ENCODE data around the gene KRT80.

KRT80 gene

GRCh38 chr12:52232674-52233461, 41.1 kb upstream of the KRT80 start, which contains the start of gene KRT7:
Gene KRT7 (plus strand): TSS chr12:52233243. CDS start chr12:52233297, 54 bp downstream.
- no peak within 1 kb of the TSS for H3K4me3 ChIP-seq (ENCODE audit: low read length)
- TF ChIP-seq ZNF274 (IDR thresholded peaks at IDR 0.05; ENCODE audit: low read depth, low read length), result no peak

GRCh38 chr12:52232203-52232673, 40.4 kb upstream of the KRT80 start:
- no peak overlapping the region for H3K4me3 ChIP-seq (ENCODE audit: low read length)

GRCh38 chr12:52231305-52232202, 39.7 kb upstream of the KRT80 start:
- H3K4me3 ChIP-seq (ENCODE audit: low read length), result no peak overlapping the region
- no peak for TF ChIP-seq ZNF274 (IDR thresholded peaks at IDR 0.05; ENCODE audit: low read depth, low read length)

More at GRCh38 chr12:52232203-52232673, 40.4 kb upstream of the KRT80 start:
- TF ChIP-seq ZNF274 (IDR thresholded peaks at IDR 0.05; ENCODE audit: low read depth, low read length), result no peak

GRCh38 chr12:52230364-52231281, 38.8 kb upstream of the KRT80 start:
- H3K4me3 ChIP-seq (ENCODE audit: low read length), result no peak overlapping the region
- TF ChIP-seq ZNF274 (IDR thresholded peaks at IDR 0.05; ENCODE audit: low read depth, low read length), result no peak

GRCh38 chr12:52229836-52230343, 38.1 kb upstream of the KRT80 start:
- no peak overlapping the region for H3K4me3 ChIP-seq (ENCODE audit: low read length)

GRCh38 chr12:52228931-52229330, 37.1 kb upstream of the KRT80 start:
- H3K4me3 ChIP-seq (ENCODE audit: low read length), result no peak overlapping the region
- no peak for TF ChIP-seq ZNF274 (IDR thresholded peaks at IDR 0.05; ENCODE audit: low read depth, low read length)

More at GRCh38 chr12:52229836-52230343, 38.1 kb upstream of the KRT80 start:
- no peak for TF ChIP-seq ZNF274 (IDR thresholded peaks at IDR 0.05; ENCODE audit: low read depth, low read length)

GRCh38 chr12:52228366-52228765, 36.6 kb upstream of the KRT80 start:
- H3K4me3 ChIP-seq (ENCODE audit: low read length), result no peak overlapping the region
- no peak for TF ChIP-seq ZNF274 (IDR thresholded peaks at IDR 0.05; ENCODE audit: low read depth, low read length)

GRCh38 chr12:52227606-52228166, 35.9 kb upstream of the KRT80 start:
- no peak for TF ChIP-seq ZNF274 (IDR thresholded peaks at IDR 0.05; ENCODE audit: low read depth, low read length)
- H3K4me3 ChIP-seq (ENCODE audit: low read length), result no peak overlapping the region

GRCh38 chr12:52226446-52226845, 34.6 kb upstream of the KRT80 start:
- no peak for TF ChIP-seq ZNF274 (IDR thresholded peaks at IDR 0.05; ENCODE audit: low read depth, low read length)
- no peak overlapping the region for H3K4me3 ChIP-seq (ENCODE audit: low read length)

GRCh38 chr12:52225752-52226151, 33.9 kb upstream of the KRT80 start:
- no peak overlapping the region for H3K4me3 ChIP-seq (ENCODE audit: low read length)
- no peak for TF ChIP-seq ZNF274 (IDR thresholded peaks at IDR 0.05; ENCODE audit: low read depth, low read length)

- no peak overlapping the region for H3K4me3 ChIP-seq (ENCODE audit: low read length)
- no peak for TF ChIP-seq ZNF274 (IDR thresholded peaks at IDR 0.05; ENCODE audit: low read depth, low read length)
Observed at GRCh38 chr12:52224151-52224550, 32.3 kb upstream of the KRT80 start.

GRCh38 chr12:52223406-52224039, 31.7 kb upstream of the KRT80 start:
- H3K4me3 ChIP-seq (ENCODE audit: low read length), result no peak overlapping the region
- TF ChIP-seq ZNF274 (IDR thresholded peaks at IDR 0.05; ENCODE audit: low read depth, low read length), result no peak

- no peak for TF ChIP-seq ZNF274 (IDR thresholded peaks at IDR 0.05; ENCODE audit: low read depth, low read length)
- no peak overlapping the region for H3K4me3 ChIP-seq (ENCODE audit: low read length)
Observed at GRCh38 chr12:52222692-52223091, 30.9 kb upstream of the KRT80 start.
